IPS-NIHi11 (cell line): ENCODE data around the gene ERBB4.
"Not testable (repeated sequence)": the region's sequence is repeated elsewhere in the genome, so short reads cannot be mapped to it uniquely, and the experiment has no call there.

Source experiments
- DNase-seq: peaks from one replicate; pipeline ENCODE4 v3.0.0; 2012; ENCODE audit warnings: mixed read lengths, low spot score

The ERBB4 gene

GRCh38 chr2:211568439-211568838 lies 970.2 kb downstream of the ERBB4 start:
- DNase-seq, result no peak

DNA sequence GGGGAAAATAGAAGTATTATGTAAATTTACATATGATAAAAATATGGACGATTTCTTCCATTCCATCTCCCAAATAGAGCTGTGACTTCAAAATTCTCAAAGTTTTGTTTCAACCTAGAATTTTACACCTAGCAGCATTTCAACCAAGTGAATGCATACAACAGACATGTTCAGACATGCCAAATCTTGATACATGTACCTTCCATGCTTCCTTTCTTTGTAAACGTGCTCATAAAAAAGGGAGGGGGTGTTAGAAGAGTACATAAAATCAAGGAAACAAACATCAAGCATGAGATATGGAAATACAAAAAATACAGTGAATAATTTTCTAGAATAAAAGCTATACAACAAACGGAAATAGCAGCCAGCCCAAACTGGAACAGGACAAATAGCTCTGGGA lies 974.2 kb downstream of the ERBB4 start:
- no peak for DNase-seq

GRCh38 chr2:211545582-211545981 lies 993.0 kb downstream of the ERBB4 start:
- DNase-seq, result no peak

DNA sequence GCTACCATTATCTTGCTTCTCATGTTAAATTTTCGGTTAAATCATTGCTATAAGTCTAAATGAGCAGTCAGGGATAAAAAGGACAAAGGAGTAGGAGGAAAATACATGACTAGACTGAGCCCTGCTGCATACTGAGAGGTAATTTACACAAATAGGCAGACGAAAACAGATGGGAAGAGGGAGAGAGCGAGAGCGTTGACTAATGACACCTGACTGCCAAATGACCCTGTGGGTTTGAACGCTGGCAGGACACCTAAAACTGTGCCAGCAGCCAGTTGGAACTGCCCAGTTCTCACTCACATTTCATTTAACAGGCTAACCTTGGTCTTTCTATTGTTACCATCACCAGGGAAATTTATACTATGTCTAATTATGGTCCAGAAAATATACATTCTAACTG lies 1004.0 kb downstream of the ERBB4 start:
- no peak for DNase-seq

- DNase-seq, result not testable (repeated sequence)
These were observed 1014.4 kb downstream of the ERBB4 start for GRCh38 chr2:211524248-211524647.

DNA sequence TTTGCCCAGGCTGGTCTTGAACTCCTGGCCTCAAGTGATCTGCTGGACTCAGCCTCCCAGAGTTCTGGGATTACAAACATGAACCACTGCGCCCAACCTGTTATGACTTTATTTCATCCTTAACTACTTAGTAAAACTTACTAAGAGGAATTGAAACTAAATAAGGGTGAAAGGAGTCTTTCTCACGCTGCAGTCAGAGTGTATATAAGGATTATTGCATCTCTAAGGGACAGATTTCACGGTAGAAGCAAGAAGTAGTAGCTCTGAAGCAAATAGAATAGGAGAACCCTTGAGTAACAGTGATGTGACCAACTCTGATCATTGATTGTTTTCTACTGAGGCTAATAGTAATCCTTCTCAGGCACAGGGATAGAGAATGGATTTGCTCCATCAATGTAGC lies 1022.1 kb downstream of the ERBB4 start:
- DNase-seq, result no peak

DNA sequence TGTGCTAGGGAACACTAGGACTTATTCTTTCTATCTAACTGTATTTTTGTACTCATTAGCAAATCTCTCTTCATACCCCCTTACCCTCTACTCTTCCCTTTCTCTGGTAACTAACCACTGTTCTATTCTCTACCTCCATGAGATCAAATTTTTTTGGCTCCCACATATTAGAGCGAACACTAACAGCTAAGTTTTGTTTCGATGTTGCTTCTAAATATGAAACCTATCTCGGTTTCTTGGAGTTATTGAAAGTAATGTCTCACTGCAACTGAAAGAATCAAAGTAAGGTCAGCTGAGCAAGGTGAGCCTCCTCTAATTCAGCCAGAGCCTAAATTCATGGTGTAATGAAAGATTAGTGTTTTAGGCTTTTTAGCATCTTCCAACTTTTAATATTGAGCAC lies 1024.6 kb downstream of the ERBB4 start:
- DNase-seq, result no peak

- peak; percentile 15 for DNase-seq
These were observed 1025.2 kb downstream of the ERBB4 start for GRCh38 chr2:211513446-211513845.

DNA sequence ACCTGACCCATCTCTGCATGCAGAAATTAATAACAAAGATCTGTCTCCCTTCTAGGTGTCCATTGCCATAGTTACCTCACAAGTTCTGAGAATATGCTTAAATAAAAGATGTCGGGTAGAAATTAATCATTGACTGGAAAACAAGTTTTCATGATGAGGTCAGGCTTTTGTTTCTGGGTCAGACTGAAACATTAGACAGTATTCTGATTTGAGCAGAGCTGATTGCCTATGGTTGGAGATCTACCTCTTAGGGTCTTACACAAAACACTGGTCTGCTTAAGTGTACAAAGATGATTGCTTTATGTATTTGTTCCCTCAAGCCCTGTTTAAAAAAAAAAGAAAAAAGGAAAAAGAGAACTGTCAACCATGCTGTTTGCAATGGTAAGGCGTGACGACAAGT lies 1025.8 kb downstream of the ERBB4 start:
- DNase-seq, result no peak

- no peak for DNase-seq
These were observed 1034.7 kb downstream of the ERBB4 start for GRCh38 chr2:211503856-211504255.

GRCh38 chr2:211503198-211503597 lies 1035.4 kb downstream of the ERBB4 start:
- DNase-seq, result no peak

DNA sequence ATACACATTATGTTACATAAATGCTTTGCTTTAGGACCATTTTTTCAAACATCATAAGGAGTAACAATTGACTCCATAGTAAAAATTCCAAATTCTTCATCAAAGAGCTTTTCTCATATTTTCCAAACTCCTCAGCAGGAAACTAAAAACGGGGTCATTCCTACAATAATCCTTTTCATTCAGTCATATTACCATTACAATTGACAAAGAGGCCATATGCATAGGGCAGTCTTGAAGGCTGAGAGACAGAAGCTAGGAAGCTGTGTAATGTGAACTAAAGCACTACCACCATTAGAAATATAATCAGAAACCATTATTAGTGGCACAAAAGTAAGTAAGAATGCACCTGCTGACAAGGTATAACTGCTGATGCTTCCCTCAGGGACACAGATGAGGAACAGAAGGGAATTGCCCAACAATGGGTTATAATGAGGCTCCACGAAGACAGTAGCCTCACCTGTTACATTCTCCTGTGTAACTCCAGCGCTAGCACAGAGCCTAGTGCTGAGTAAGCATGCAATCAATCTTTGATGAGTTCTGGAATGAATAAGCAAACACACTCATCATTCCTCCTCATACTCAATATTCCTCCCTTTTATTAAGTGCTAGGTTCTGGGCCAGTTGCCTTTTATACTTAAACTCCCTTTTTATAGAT lies 1039.9 kb downstream of the ERBB4 start:
- no peak for DNase-seq

- DNase-seq, result no peak
These were observed 1043.3 kb downstream of the ERBB4 start for GRCh38 chr2:211495339-211495738.

DNA sequence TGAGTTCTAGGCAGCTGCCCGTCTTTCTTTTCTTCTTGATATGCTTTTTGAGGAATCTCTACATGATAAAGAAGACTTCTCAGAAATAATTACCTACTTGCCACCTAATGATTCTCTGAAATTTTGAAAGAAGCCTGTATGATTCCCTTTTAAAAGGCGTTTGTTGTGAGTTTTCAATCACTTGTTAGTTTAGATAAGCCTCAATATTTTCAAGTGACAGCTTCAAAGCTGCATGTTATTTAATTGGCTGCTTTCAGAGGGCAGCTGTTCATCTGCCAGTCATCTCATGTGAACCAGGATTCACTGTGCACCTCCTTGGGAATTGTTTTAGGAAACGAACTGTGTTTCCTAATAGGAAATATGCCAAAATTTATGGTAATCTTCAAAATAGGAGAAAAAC lies 1044.1 kb downstream of the ERBB4 start:
- DNase-seq, result no peak

DNA sequence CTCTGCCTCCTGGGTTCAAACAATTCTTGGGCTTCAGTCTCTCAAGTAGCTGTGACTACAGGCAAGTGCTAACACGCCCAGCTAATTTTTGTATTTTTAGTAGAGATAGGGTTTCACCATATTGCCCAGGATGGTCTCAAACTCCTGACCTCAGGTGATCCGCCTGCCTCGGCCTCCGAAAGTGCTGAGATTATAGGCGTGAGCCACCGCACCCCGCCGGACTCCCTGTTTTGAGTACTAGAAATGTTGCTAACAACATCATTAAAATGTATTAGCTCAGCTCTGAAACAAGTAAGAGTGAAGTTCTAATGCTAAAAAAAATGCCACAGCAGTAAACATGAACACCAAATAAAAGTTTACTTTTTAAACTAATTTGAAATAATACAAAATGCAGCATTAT lies 1044.5 kb downstream of the ERBB4 start:
- DNase-seq, result no peak

DNA sequence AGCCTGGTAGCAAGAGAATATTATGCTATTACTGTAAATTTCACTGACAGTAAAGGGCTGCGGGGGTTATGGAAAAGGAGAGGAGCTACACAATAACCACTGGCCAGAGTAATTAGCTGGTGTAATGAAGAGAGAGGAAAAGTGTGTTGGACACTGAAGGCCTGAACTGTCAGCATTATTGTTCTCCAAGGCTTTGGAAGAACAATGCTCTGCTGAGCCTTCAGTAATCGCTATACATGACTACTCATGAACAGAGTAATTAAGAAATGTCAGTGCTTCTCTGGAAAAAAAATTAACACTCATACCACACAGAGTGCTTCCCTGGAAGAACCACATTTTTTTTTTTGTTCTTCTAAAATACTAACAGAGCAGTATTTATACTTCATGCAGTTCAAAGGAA lies 1050.9 kb downstream of the ERBB4 start:
- no peak for DNase-seq

DNA sequence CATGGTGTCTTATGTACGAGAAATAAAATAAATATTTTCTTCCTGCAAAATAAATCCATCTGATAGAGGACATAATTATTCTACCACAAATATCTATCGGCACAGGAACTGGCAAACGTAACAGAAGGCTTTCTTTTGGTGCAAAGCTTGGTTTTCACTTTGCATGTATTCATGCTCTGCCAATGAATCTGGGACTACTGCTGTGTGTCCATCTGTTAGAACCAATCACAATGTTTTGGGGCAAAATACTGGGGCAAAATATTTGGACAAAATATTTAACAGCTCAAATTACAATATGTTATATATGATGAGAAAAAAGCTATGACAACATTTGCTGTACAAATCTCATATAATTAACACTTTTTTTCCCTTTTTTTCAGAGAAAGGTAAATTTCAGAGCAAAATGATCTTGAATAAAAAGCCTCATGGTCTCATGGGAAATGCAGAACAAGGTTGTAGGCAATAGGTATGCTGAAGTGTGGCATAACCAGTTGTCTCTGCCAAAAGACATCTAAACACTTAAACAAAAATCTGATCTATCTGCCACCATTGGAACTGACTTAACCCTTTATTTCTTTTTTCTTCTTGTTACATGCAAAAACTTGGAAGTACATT lies 1059.0 kb downstream of the ERBB4 start:
- no peak for DNase-seq

- no peak for DNase-seq
These were observed 1060.9 kb downstream of the ERBB4 start for GRCh38 chr2:211477537-211478275.

DNA sequence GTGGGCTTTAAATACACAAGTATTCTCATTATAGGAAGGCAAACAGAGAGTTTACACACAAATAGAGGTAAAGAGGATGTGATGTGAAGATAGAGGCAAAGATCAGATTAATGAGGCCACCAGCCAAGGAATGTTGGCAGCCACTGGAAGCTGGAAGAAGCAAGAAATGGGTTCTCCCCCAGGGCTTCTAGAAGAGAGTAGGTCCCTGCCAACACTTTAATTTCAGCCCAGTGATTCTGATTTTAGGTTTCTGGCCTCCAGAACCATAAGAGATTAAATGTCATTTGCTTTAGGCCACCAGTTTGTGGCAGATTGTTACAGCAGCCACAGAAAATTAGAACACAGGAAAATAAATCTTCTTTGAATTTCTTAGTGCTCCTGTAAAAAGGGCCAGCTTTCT lies 1065.5 kb downstream of the ERBB4 start:
- no peak for DNase-seq

DNA sequence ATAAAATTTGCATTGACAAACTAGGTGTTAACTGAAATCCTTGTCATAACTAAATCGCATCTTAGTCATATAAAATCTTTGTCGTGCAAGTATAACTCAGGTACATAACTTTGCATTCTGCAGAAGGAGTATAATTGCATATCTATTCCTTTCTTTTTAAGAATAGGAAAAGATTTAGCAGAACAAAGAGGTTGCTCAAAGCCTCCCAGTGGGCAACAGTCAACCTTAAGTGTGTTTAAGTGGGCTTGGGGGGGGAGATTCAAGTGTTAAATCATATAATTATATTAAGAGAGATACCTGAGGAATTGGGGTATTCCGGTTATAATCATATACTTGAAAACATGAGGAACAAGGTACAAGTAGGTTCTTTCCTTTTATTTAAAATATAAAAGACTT lies 1068.9 kb downstream of the ERBB4 start:
- no peak for DNase-seq

- DNase-seq, result peak; percentile 13
These were observed 1069.5 kb downstream of the ERBB4 start for GRCh38 chr2:211468877-211469663.

DNA sequence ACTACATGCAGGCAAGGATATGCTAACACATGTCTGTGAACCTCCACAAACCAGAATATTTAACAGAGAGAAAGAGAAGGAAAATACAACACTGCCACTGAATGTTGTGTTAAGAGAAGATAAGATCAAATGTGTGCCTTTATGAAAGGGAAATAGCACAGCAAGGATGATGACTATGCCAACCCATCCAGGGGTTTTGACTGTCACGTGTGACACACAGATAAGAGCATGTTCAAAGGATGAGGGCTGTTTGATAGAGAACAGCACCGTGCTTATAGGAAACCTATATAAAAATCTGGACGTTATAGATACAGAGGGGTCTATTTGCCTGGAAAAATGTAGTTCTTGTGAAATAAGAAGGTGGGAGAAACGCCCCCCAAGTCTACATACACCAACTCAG lies 1070.4 kb downstream of the ERBB4 start:
- no peak for DNase-seq

DNA sequence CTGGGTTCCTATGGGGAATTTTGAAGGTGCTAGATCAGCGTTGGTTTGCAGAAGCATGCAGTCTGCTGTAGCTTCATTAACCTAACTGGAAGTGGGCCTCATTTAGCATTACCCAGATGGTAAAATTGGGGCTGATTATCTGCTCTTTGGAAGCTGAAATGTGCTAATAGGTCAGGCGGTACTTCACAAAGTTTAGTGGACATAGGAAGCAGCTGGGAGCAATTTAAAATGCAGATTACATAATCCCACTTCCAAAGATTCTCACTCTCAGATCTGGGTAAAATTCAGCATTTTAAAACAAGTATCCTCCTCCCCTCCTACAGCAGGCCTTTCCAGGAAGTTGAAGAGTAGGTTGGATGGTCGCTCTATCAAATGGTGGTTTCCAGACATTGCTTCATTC lies 1075.2 kb downstream of the ERBB4 start:
- DNase-seq, result no peak
